GM23338 (cell line): ENCODE results near the gene IFIT5. TPM values are rescaled to one million over a fixed set of nuclear protein-coding genes. Genes with fewer than 3 reads are reported as not detected.

Experiments
- ATAC-seq: fragments of 200-7000 bp; cut with Tn5 transposase; 3 replicates; pipeline ENCODE4 v1.9.1; 2020
- DNase-seq: peaks from one replicate; pipeline ENCODE4 v3.0.0-alpha.2; 2015; ENCODE audit warnings: low spot score
- H2AFZ ChIP-seq: fragments of 200-600 bp; sonication (generic); 2 replicates; pipeline ENCODE4 v1.8.0; 2016; ENCODE audit warnings: antibody characterized with exemption, mild to moderate bottlenecking, moderate library complexity
- H3F3A ChIP-seq: fragments of 200-600 bp; sonication (generic); replicated peaks from 2 replicates; pipeline ENCODE4 v1.8.0; 2017; ENCODE audit warnings: antibody characterized with exemption, mixed run types, low read depth
- H3K27ac ChIP-seq: fragments of 200-600 bp; sonication (generic); 2 replicates; pipeline ENCODE4 v1.6.1; 2016; ENCODE audit warnings: low read depth
- H3K27me3 ChIP-seq: fragments of 200-600 bp; sonication (generic); 2 replicates; pipeline ENCODE4 v1.8.0; 2016; ENCODE audit warnings: mild to moderate bottlenecking, mixed run types, moderate library complexity; ENCODE audit not compliant: insufficient read depth
- H3K36me3 ChIP-seq: fragments of 200-600 bp; sonication (generic); 2 replicates; pipeline ENCODE4 v1.8.0; 2016; ENCODE audit warnings: mild to moderate bottlenecking; ENCODE audit not compliant: insufficient read depth
- H3K4me1 ChIP-seq: fragments of 200-600 bp; sonication (generic); 2 replicates; pipeline ENCODE4 v1.8.0; 2016; ENCODE audit warnings: mild to moderate bottlenecking, moderate library complexity; ENCODE audit not compliant: insufficient read depth
- H3K4me2 ChIP-seq: fragments of 200-600 bp; sonication (generic); 2 replicates; pipeline ENCODE4 v1.7.1; 2017; ENCODE audit warnings: mixed run types
- H3K4me3 ChIP-seq: fragments of 200-600 bp; sonication (generic); 2 replicates; pipeline ENCODE4 v1.6.1; 2016; ENCODE audit warnings: mixed run types
- H3K79me2 ChIP-seq: fragments of 200-600 bp; sonication (generic); replicated peaks from 2 replicates; pipeline ENCODE4 v1.8.0; 2017; ENCODE audit warnings: mild to moderate bottlenecking; ENCODE audit not compliant: insufficient read depth
- H3K9me2 ChIP-seq: fragments of 200-600 bp; sonication (generic); 2 replicates; pipeline ENCODE4 v1.8.0; 2017; ENCODE audit not compliant: insufficient read depth
- H4K20me1 ChIP-seq: fragments of 200-600 bp; sonication (generic); replicated peaks from 2 replicates; pipeline ENCODE4 v1.8.0; 2017; ENCODE audit warnings: mild to moderate bottlenecking; ENCODE audit not compliant: insufficient read depth
- H3K27ac Mint-ChIP-seq: 2 replicates; pipeline ENCODE4 v1.8.0; 2020; ENCODE audit warnings: inconsistent platforms, mild to moderate bottlenecking, moderate library complexity, mixed read lengths
- H3K27me3 Mint-ChIP-seq: 3 replicates; pipeline ENCODE4 v1.8.0; 2022; ENCODE audit warnings: low read depth, mild to moderate bottlenecking, moderate library complexity, mixed read lengths, inconsistent platforms; ENCODE audit not compliant: insufficient read depth, poor library complexity
- H3K36me3 Mint-ChIP-seq: 3 replicates; pipeline ENCODE4 v1.8.0; 2021; ENCODE audit warnings: low read depth, mild to moderate bottlenecking, inconsistent platforms, moderate library complexity, mixed read lengths
- H3K4me1 Mint-ChIP-seq: 3 replicates; pipeline ENCODE4 v1.8.0; 2020; ENCODE audit warnings: mild to moderate bottlenecking, inconsistent platforms, mixed read lengths
- H3K4me3 Mint-ChIP-seq: 3 replicates; pipeline ENCODE4 v1.8.0; 2021; ENCODE audit warnings: moderate library complexity, mild to moderate bottlenecking, inconsistent platforms, mixed read lengths
- H3K9me3 Mint-ChIP-seq: 3 replicates; pipeline ENCODE4 v1.8.0; 2020; ENCODE audit warnings: moderate library complexity, mild to moderate bottlenecking, inconsistent platforms, mixed read lengths
- CREB1 ChIP-seq: fragments of 250-450 bp; sonication (Bioruptor Pico); IDR thresholded peaks from 2 replicates; pipeline ENCODE4 v1.5.0; 2020; ENCODE audit warnings: low read depth, mild to moderate bottlenecking, moderate library complexity
- EZH2 ChIP-seq: fragments of 200-600 bp; sonication (generic); IDR thresholded peaks from one replicate; pipeline ENCODE4 v1.8.0; 2017; ENCODE audit warnings: antibody characterized with exemption, mild to moderate bottlenecking, low read depth; ENCODE audit not compliant: unreplicated experiment
- EZH2phosphoT487 ChIP-seq: fragments of 200-600 bp; sonication (generic); IDR thresholded peaks from one replicate; pipeline ENCODE4 v1.8.1; 2018; ENCODE audit warnings: antibody characterized with exemption; ENCODE audit not compliant: unreplicated experiment
- JUNB ChIP-seq: IDR thresholded peaks from one replicate; pipeline ENCODE4 v1.6.1; 2016; ENCODE audit warnings: antibody characterized with exemption; ENCODE audit not compliant: unreplicated experiment
- NANOG ChIP-seq: IDR thresholded peaks from 2 replicates; pipeline ENCODE4 v1.6.1; 2016; ENCODE audit warnings: antibody characterized with exemption, borderline replicate concordance
- POLR2AphosphoS5 ChIP-seq: IDR thresholded peaks from 2 replicates; pipeline ENCODE4 v1.6.1; 2016; ENCODE audit warnings: antibody characterized with exemption, low read depth
- STAT1 ChIP-seq: IDR thresholded peaks from one replicate; pipeline ENCODE4 v1.6.1; 2016; ENCODE audit warnings: antibody characterized with exemption; ENCODE audit not compliant: unreplicated experiment
- ZNF114 ChIP-seq: fragments of 250-450 bp; sonication (Bioruptor Pico); IDR thresholded peaks from 2 replicates; pipeline ENCODE4 v1.5.0; 2020; ENCODE audit warnings: mild to moderate bottlenecking, moderate library complexity
- ZNF331 ChIP-seq: fragments of 250-450 bp; sonication (Bioruptor Pico); IDR thresholded peaks from 2 replicates; pipeline ENCODE4 v1.5.0; 2020; ENCODE audit warnings: low read depth, mild to moderate bottlenecking, moderate library complexity
- polyA plus RNA-seq: library from polyadenylated mRNA; unstranded; fragments of >200 nt; fragmentation: Nextera tagmentation; extraction: Ambion mirVana; gene quantifications from 2 replicates; pipeline ENCODE4 v1.2.1, GENCODE V29; 2016
- total RNA-seq: library from RNA; depleted of rRNA; stranded (reverse); fragments of >200 nt; shearing (Covaris generic); gene quantifications from 2 replicates; pipeline ENCODE4 v1.2.3, GENCODE V29; 2014
- TF ChIP-seq, protein P1 (sequence below): IDR thresholded peaks from 2 replicates; pipeline ENCODE4 v1.6.1; 2016; ENCODE audit warnings: antibody characterized with exemption
- TF ChIP-seq, protein P2 (sequence below): IDR thresholded peaks from one replicate; pipeline ENCODE4 v1.6.1; 2018; ENCODE audit warnings: antibody characterized with exemption; ENCODE audit not compliant: unreplicated experiment
- TF ChIP-seq, protein P3 (sequence below): fragments of 250-450 bp; sonication (Bioruptor Pico); IDR thresholded peaks from 2 replicates; pipeline ENCODE4 v1.5.0; 2020; ENCODE audit warnings: mild to moderate bottlenecking, moderate library complexity
- TF ChIP-seq, protein P4 (sequence below), 2 experiments: fragments of 200-600 bp in 1 of 2; sonication (generic) in 1 of 2; conservative IDR thresholded peaks; 2 replicates each; pipeline versions ENCODE4 v1.5.1 to v1.6.1; 2016 to 2017; ENCODE audit warnings: antibody characterized with exemption in 2 of 2, low read depth in 2 of 2, mild to moderate bottlenecking in 2 of 2, moderate library complexity in 1 of 2

The IFIT5 gene
- total and polyA plus RNA-seq, 2 experiments from 2014 or later, result 2.7 to 3.2 TPM

DNA sequence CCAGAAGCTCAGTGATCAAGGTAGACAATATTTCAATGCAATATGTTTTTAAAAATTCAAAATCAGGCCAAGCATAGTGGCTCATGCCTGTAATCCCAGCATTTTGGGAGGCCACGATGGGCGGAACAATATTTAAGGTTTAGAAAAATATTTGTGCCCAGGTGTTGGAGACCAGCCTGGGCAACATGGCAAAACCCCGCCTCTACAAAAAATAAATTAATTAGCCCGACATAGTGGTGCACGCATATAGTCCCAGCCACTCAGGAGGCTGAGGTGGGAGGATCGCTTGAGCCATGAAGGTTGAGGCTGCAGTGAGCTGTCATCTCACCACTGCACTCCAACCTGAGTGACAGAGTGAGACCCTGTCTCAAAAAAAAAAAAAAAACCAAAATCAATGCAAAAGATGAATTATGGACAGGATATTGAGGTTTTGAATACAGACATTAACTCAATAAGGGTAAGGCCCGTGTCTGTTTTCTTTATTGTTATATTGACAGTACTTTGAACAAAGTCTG, 913 bp upstream of the IFIT5 start:
- Mint-ChIP-seq H3K27me3 (peaks cover 27% of the 10 kb centered on the region), H3K9me3 (peaks cover 15% of the 10 kb centered on the region), H3K4me3 (peak overlapping the region; percentile 91), H3K27ac (no peak overlapping the region), H3K36me3 (peaks cover 13% of the 10 kb centered on the region), H3K4me1 (peaks cover 14% of the 10 kb centered on the region)
- Histone ChIP-seq H3K4me2 (peak overlapping the region; percentile 83), H3K27me3 (peaks cover 33% of the 10 kb centered on the region), H3K27ac (no peak overlapping the region), H2AFZ (no peak overlapping the region; the same call in 1 of the 2 replicates), H4K20me1 (no peaks in the 10 kb centered on the region), H3K79me2 (no peaks in the 10 kb centered on the region), H3K9me2 (no peaks in the 10 kb centered on the region), H3K4me3 (peak overlapping the region; percentile 70), H3K4me1 (peaks cover 4% of the 10 kb centered on the region; the same call in 1 of the 2 replicates), H3F3A (0 out of 2 replicates have a peak, but pooled peaks cover 3% of the 10 kb centered on the region), H3K36me3 (no peaks in the 10 kb centered on the region)
- ATAC-seq (no peak), DNase-seq (no peak)
- TF ChIP-seq, protein P1, sequence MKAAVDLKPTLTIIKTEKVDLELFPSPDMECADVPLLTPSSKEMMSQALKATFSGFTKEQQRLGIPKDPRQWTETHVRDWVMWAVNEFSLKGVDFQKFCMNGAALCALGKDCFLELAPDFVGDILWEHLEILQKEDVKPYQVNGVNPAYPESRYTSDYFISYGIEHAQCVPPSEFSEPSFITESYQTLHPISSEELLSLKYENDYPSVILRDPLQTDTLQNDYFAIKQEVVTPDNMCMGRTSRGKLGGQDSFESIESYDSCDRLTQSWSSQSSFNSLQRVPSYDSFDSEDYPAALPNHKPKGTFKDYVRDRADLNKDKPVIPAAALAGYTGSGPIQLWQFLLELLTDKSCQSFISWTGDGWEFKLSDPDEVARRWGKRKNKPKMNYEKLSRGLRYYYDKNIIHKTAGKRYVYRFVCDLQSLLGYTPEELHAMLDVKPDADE, result no peak
- no peak for TF ChIP-seq NANOG
- no peak for TF ChIP-seq EZH2
- no peak for TF ChIP-seq ZNF114 (CRISPR knock-in tag)
- no peak for TF ChIP-seq EZH2phosphoT487
- TF ChIP-seq CREB1 (CRISPR knock-in tag), result no peak
- TF ChIP-seq STAT1, result no peak
- TF ChIP-seq, protein P2, sequence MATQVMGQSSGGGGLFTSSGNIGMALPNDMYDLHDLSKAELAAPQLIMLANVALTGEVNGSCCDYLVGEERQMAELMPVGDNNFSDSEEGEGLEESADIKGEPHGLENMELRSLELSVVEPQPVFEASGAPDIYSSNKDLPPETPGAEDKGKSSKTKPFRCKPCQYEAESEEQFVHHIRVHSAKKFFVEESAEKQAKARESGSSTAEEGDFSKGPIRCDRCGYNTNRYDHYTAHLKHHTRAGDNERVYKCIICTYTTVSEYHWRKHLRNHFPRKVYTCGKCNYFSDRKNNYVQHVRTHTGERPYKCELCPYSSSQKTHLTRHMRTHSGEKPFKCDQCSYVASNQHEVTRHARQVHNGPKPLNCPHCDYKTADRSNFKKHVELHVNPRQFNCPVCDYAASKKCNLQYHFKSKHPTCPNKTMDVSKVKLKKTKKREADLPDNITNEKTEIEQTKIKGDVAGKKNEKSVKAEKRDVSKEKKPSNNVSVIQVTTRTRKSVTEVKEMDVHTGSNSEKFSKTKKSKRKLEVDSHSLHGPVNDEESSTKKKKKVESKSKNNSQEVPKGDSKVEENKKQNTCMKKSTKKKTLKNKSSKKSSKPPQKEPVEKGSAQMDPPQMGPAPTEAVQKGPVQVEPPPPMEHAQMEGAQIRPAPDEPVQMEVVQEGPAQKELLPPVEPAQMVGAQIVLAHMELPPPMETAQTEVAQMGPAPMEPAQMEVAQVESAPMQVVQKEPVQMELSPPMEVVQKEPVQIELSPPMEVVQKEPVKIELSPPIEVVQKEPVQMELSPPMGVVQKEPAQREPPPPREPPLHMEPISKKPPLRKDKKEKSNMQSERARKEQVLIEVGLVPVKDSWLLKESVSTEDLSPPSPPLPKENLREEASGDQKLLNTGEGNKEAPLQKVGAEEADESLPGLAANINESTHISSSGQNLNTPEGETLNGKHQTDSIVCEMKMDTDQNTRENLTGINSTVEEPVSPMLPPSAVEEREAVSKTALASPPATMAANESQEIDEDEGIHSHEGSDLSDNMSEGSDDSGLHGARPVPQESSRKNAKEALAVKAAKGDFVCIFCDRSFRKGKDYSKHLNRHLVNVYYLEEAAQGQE, result no peak
- TF ChIP-seq, protein P3, sequence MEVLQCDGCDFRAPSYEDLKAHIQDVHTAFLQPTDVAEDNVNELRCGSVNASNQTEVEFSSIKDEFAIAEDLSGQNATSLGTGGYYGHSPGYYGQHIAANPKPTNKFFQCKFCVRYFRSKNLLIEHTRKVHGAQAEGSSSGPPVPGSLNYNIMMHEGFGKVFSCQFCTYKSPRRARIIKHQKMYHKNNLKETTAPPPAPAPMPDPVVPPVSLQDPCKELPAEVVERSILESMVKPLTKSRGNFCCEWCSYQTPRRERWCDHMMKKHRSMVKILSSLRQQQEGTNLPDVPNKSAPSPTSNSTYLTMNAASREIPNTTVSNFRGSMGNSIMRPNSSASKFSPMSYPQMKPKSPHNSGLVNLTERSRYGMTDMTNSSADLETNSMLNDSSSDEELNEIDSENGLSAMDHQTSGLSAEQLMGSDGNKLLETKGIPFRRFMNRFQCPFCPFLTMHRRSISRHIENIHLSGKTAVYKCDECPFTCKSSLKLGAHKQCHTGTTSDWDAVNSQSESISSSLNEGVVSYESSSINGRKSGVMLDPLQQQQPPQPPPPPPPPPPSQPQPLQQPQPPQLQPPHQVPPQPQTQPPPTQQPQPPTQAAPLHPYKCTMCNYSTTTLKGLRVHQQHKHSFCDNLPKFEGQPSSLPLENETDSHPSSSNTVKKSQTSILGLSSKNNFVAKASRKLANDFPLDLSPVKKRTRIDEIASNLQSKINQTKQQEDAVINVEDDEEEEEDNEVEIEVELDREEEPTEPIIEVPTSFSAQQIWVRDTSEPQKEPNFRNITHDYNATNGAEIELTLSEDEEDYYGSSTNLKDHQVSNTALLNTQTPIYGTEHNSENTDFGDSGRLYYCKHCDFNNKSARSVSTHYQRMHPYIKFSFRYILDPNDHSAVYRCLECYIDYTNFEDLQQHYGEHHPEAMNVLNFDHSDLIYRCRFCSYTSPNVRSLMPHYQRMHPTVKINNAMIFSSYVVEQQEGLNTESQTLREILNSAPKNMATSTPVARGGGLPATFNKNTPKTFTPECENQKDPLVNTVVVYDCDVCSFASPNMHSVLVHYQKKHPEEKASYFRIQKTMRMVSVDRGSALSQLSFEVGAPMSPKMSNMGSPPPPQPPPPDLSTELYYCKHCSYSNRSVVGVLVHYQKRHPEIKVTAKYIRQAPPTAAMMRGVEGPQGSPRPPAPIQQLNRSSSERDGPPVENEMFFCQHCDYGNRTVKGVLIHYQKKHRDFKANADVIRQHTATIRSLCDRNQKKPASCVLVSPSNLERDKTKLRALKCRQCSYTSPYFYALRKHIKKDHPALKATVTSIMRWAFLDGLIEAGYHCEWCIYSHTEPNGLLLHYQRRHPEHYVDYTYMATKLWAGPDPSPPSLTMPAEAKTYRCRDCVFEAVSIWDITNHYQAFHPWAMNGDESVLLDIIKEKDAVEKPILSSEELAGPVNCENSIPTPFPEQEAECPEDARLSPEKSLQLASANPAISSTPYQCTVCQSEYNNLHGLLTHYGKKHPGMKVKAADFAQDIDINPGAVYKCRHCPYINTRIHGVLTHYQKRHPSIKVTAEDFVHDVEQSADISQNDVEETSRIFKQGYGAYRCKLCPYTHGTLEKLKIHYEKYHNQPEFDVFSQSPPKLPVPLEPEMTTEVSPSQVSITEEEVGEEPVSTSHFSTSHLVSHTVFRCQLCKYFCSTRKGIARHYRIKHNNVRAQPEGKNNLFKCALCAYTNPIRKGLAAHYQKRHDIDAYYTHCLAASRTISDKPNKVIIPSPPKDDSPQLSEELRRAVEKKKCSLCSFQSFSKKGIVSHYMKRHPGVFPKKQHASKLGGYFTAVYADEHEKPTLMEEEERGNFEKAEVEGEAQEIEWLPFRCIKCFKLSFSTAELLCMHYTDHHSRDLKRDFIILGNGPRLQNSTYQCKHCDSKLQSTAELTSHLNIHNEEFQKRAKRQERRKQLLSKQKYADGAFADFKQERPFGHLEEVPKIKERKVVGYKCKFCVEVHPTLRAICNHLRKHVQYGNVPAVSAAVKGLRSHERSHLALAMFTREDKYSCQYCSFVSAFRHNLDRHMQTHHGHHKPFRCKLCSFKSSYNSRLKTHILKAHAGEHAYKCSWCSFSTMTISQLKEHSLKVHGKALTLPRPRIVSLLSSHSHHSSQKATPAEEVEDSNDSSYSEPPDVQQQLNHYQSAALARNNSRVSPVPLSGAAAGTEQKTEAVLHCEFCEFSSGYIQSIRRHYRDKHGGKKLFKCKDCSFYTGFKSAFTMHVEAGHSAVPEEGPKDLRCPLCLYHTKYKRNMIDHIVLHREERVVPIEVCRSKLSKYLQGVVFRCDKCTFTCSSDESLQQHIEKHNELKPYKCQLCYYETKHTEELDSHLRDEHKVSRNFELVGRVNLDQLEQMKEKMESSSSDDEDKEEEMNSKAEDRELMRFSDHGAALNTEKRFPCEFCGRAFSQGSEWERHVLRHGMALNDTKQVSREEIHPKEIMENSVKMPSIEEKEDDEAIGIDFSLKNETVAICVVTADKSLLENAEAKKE (CRISPR knock-in tag), result no peak
- TF ChIP-seq JUNB, result no peak
- no peak for TF ChIP-seq ZNF331 (CRISPR knock-in tag)
- TF ChIP-seq POLR2AphosphoS5, result no peak
- TF ChIP-seq, protein P4, sequence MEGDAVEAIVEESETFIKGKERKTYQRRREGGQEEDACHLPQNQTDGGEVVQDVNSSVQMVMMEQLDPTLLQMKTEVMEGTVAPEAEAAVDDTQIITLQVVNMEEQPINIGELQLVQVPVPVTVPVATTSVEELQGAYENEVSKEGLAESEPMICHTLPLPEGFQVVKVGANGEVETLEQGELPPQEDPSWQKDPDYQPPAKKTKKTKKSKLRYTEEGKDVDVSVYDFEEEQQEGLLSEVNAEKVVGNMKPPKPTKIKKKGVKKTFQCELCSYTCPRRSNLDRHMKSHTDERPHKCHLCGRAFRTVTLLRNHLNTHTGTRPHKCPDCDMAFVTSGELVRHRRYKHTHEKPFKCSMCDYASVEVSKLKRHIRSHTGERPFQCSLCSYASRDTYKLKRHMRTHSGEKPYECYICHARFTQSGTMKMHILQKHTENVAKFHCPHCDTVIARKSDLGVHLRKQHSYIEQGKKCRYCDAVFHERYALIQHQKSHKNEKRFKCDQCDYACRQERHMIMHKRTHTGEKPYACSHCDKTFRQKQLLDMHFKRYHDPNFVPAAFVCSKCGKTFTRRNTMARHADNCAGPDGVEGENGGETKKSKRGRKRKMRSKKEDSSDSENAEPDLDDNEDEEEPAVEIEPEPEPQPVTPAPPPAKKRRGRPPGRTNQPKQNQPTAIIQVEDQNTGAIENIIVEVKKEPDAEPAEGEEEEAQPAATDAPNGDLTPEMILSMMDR (conservative IDR thresholded peaks at IDR 0.05; ENCODE audit: low read depth in 2 of 2), result no peak
